ENCODE data around the gene ZNF277. TPM values are rescaled to one million over a fixed set of nuclear protein-coding genes. Genes with fewer than 3 reads are reported as not detected.
"Not testable (repeated sequence)": the region's sequence is repeated elsewhere in the genome, so short reads cannot be mapped to it uniquely, and the experiment has no call there.

The ZNF277 gene
- total and polyA plus RNA-seq, 2 experiments from 2014 or later: 10.0 to 34.6 TPM

DNA sequence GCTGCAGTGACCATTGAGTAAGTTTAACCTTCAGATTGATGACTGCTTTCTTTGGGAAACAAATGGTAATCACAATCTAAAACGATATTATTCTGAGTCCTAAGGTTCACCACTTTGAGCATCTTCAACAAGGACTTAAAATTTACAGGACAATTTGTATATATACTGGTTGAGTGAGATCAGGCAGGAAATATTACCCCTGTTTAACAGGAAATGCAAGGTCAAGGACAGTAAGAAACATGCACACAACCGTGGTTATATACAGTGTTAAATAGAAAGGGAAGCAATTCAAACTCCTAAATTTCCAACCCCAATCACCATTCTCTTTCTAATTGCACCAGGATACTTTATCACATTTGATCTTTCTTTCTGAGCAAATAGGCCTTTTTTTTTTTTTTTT, 96.1 kb downstream of the ZNF277 start:
- Histone ChIP-seq H3K4me1 (ENCODE audit: insufficient read depth) (no peaks in the 10 kb centered on the region), H2AFZ (no peak overlapping the region), H3K27ac (no peak overlapping the region), H3K9me2 (replicated peaks; ENCODE audit: insufficient read depth) (no peaks in the 10 kb centered on the region), H3K27me3 (no peaks in the 10 kb centered on the region), H4K20me1 (ENCODE audit: insufficient read depth, poor library complexity, severe bottlenecking) (no peaks in the 10 kb centered on the region), H3K4me3 (no peak overlapping the region), H3K9me3 (ENCODE audit: low read depth) (no peaks in the 10 kb centered on the region), H3K4me2 (no peak overlapping the region), H3K79me2 (no peaks in the 10 kb centered on the region), H3K36me3 (replicated peaks; ENCODE audit: insufficient read depth, low read depth) (no peaks in the 10 kb centered on the region)
- no peak for TF ChIP-seq EZH2phosphoT487 (IDR thresholded peaks at IDR 0.05; ENCODE audit: low read depth, severe bottlenecking, unreplicated experiment)
- TF ChIP-seq, protein P1, sequence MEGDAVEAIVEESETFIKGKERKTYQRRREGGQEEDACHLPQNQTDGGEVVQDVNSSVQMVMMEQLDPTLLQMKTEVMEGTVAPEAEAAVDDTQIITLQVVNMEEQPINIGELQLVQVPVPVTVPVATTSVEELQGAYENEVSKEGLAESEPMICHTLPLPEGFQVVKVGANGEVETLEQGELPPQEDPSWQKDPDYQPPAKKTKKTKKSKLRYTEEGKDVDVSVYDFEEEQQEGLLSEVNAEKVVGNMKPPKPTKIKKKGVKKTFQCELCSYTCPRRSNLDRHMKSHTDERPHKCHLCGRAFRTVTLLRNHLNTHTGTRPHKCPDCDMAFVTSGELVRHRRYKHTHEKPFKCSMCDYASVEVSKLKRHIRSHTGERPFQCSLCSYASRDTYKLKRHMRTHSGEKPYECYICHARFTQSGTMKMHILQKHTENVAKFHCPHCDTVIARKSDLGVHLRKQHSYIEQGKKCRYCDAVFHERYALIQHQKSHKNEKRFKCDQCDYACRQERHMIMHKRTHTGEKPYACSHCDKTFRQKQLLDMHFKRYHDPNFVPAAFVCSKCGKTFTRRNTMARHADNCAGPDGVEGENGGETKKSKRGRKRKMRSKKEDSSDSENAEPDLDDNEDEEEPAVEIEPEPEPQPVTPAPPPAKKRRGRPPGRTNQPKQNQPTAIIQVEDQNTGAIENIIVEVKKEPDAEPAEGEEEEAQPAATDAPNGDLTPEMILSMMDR (IDR thresholded peaks at IDR 0.05; ENCODE audit: poor library complexity): no peak
- no peak for TF ChIP-seq EZH2 (IDR thresholded peaks at IDR 0.05; ENCODE audit: borderline replicate concordance)
- no peak for DNase-seq (ENCODE audit: low spot score)
- WGBS (ENCODE audit: low lambda C conversion rate, missing lambda C conversion rate): 70% methylated on average over 2 of the region's 2 CpGs

DNA sequence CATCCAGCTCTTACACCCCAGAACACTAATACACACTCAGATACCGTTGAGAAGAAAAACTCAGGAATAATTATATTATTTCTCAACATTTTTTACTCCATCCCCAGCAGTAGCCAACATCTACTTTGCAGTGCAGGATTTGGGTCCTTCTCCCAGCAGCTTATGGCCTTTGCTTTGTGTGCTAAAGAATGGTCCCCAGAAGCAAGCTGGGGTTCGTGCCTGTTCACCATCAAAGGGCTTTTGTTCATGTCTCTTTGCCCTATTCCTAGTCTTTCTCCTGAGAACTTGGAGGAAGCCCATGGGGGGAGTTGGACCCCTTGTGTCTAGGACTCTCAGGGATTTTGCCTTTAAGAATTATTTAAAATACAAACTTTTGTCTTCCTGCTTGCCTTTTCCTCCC, 100.4 kb downstream of the ZNF277 start:
- no peak overlapping the region for H3K4me3 ChIP-seq
- H3K9me3 ChIP-seq (ENCODE audit: low read depth): no peaks in the 10 kb centered on the region
- WGBS (ENCODE audit: low lambda C conversion rate, missing lambda C conversion rate): 100% methylated on average over 2 of the region's 2 CpGs
- H3K9me2 ChIP-seq (replicated peaks; ENCODE audit: insufficient read depth): no peaks in the 10 kb centered on the region
- H3K79me2 ChIP-seq: no peaks in the 10 kb centered on the region
- no peak overlapping the region for H2AFZ ChIP-seq
- H3K36me3 ChIP-seq (replicated peaks; ENCODE audit: insufficient read depth, low read depth): no peaks in the 10 kb centered on the region
- H3K4me1 ChIP-seq (ENCODE audit: insufficient read depth): no peaks in the 10 kb centered on the region
- no peaks in the 10 kb centered on the region for H4K20me1 ChIP-seq (ENCODE audit: insufficient read depth, poor library complexity, severe bottlenecking)
- TF ChIP-seq EZH2phosphoT487 (IDR thresholded peaks at IDR 0.05; ENCODE audit: low read depth, severe bottlenecking, unreplicated experiment) (no peak), EZH2 (IDR thresholded peaks at IDR 0.05; ENCODE audit: borderline replicate concordance) (no peak)
- TF ChIP-seq, protein P1 (IDR thresholded peaks at IDR 0.05; ENCODE audit: poor library complexity): no peak
- no peaks in the 10 kb centered on the region for H3K27me3 ChIP-seq
- DNase-seq (ENCODE audit: low spot score): no peak
- no peak overlapping the region for H3K4me2 ChIP-seq
- no peak overlapping the region for H3K27ac ChIP-seq

DNA sequence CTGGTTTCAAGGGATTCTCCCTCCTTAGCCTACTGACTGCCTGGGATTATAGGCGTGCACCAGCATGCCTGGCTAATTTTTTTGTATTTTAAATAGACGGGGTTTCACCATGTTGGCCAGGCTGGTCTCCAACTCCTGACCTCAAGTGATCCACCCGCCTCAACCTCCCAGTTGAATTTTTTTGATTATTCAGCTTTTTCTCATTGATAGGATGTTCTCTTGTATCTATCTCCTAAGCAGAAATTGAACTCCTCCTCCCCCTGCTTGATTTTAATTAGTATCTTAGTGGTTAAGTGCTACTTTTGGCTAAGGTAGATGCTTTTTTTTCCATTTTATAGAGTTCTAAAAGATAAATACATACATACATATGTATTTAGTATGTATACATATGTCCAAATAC, 101.0 kb downstream of the ZNF277 start:
- H3K36me3 ChIP-seq (replicated peaks; ENCODE audit: insufficient read depth, low read depth): no peaks in the 10 kb centered on the region
- H3K27ac ChIP-seq: no peak overlapping the region
- H4K20me1 ChIP-seq (ENCODE audit: insufficient read depth, poor library complexity, severe bottlenecking): no peaks in the 10 kb centered on the region
- DNase-seq (ENCODE audit: low spot score): no peak
- TF ChIP-seq EZH2phosphoT487 (IDR thresholded peaks at IDR 0.05; ENCODE audit: low read depth, severe bottlenecking, unreplicated experiment): no peak
- WGBS (ENCODE audit: low lambda C conversion rate, missing lambda C conversion rate): 89% methylated on average over 3 of the region's 3 CpGs
- H3K79me2 ChIP-seq: no peaks in the 10 kb centered on the region
- no peaks in the 10 kb centered on the region for H3K27me3 ChIP-seq
- no peak overlapping the region for H2AFZ ChIP-seq
- no peaks in the 10 kb centered on the region for H3K9me3 ChIP-seq (ENCODE audit: low read depth)
- H3K4me1 ChIP-seq (ENCODE audit: insufficient read depth): no peaks in the 10 kb centered on the region
- no peak overlapping the region for H3K4me3 ChIP-seq
- no peak overlapping the region for H3K4me2 ChIP-seq
- H3K9me2 ChIP-seq (replicated peaks; ENCODE audit: insufficient read depth): no peaks in the 10 kb centered on the region

DNA sequence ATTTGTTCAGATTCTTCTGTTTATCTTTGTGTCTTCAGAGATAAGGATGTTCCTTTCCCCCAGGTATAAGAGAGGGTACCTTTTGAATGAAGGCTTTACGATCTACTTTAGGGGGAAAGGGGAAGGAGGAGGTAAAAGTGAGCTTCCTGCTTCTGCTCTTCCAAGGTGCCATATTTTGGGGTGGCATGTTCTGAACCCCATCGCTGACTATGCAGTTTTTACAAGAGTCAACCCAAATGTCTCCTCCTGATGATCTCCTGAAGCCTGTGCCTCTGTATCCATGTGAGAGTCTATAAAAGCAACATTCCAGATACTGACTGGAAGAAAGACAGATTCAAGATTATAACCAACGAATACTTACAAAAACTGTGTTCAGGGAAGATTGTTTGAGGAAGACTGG, 102.5 kb downstream of the ZNF277 start:
- Histone ChIP-seq H3K4me3 (no peak overlapping the region), H3K27ac (no peak overlapping the region), H3K9me3 (ENCODE audit: low read depth) (no peaks in the 10 kb centered on the region), H2AFZ (no peak overlapping the region), H3K9me2 (replicated peaks; ENCODE audit: insufficient read depth) (no peaks in the 10 kb centered on the region), H4K20me1 (ENCODE audit: insufficient read depth, poor library complexity, severe bottlenecking) (no peaks in the 10 kb centered on the region), H3K36me3 (replicated peaks; ENCODE audit: insufficient read depth, low read depth) (no peaks in the 10 kb centered on the region), H3K4me2 (no peak overlapping the region), H3K79me2 (no peaks in the 10 kb centered on the region), H3K27me3 (no peaks in the 10 kb centered on the region), H3K4me1 (ENCODE audit: insufficient read depth) (no peaks in the 10 kb centered on the region)
- WGBS (ENCODE audit: low lambda C conversion rate, missing lambda C conversion rate): 97% methylated on average over 3 of the region's 3 CpGs
- TF ChIP-seq EZH2 (IDR thresholded peaks at IDR 0.05; ENCODE audit: borderline replicate concordance) (no peak), EZH2phosphoT487 (IDR thresholded peaks at IDR 0.05; ENCODE audit: low read depth, severe bottlenecking, unreplicated experiment) (no peak)
- TF ChIP-seq, protein P1 (IDR thresholded peaks at IDR 0.05; ENCODE audit: poor library complexity): no peak
- DNase-seq (ENCODE audit: low spot score): no peak

DNA sequence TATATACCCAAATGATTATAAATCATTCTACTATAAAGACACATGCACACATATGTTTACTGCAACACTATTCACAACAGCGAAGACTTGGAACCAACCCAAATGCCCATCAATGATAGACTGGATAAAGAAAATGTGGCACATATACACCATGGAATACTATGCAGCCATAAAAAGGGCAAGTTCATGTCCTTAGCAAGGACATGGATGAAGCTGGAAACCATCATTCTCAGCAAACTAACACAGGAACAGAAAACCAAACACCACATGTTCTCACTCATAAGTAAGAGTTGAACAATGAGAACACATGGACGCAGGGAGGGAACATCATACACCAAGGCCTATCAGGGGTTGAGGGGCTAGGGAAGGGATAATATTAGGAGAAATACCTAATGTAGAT, 110.3 kb downstream of the ZNF277 start:
- DNase-seq (ENCODE audit: low spot score); H3K4me3 ChIP-seq; H3K27ac ChIP-seq; H2AFZ ChIP-seq; H3K4me2 ChIP-seq; H3K27me3 ChIP-seq; H3K36me3 ChIP-seq (replicated peaks; ENCODE audit: insufficient read depth, low read depth); H3K79me2 ChIP-seq; H3K4me1 ChIP-seq (ENCODE audit: insufficient read depth); H4K20me1 ChIP-seq (ENCODE audit: insufficient read depth, poor library complexity, severe bottlenecking); H3K9me3 ChIP-seq (ENCODE audit: low read depth); H3K9me2 ChIP-seq (replicated peaks; ENCODE audit: insufficient read depth): not testable (repeated sequence)
- WGBS (ENCODE audit: low lambda C conversion rate, missing lambda C conversion rate): 100% methylated on average over 2 of the region's 2 CpGs

Measured in hepatocyte (in vitro differentiated cells).